IMR-90 (cell line): ENCODE measurements around the gene ANKRD40CL. TPM values are rescaled to one million over a fixed set of nuclear protein-coding genes. Genes with fewer than 3 reads are reported as not detected.

ENCODE experiments used
- ATAC-seq: fragments of 200-7000 bp; cut with Tn5 transposase; 2 replicates; pipeline ENCODE4 v1.9.1; 2020; ENCODE audit warnings: low read depth, mild to moderate bottlenecking, moderate library complexity
- BruUV-seq: library from RNA; stranded (reverse); fragments of 400-500 nt; replicated peaks from 2 replicates; lab custom pipeline; 2021; lab: Mats Ljungman, UMichigan
- CTCF ChIA-PET: fragments of 300-600 bp; formaldehyde crosslinking; extraction: SDS; loops from one replicate; lab custom pipeline; 2021; ENCODE audit warnings: antibody characterized with exemption; lab: Yijun Ruan, JAX
- POLR2A ChIA-PET: fragments of 300-600 bp; sonication (Branson Sonifier 250); formaldehyde crosslinking; loops from one replicate; lab custom pipeline; 2022; ENCODE audit warnings: antibody characterized with exemption; ENCODE audit not compliant: unreplicated experiment; lab: Charles Lee
- DNase-seq: peaks from one replicate; pipeline ENCODE4 v3.0.0; 2013
- H2AFZ ChIP-seq: replicated peaks from 2 replicates; pipeline ENCODE3; 2013; ENCODE audit warnings: low read length, mild to moderate bottlenecking; ENCODE audit not compliant: poor library complexity
- H2AK5ac ChIP-seq: 2 replicates; pipeline ENCODE4 v1.6.1; 2013; ENCODE audit warnings: low read depth, low read length, inconsistent platforms
- H2AK9ac ChIP-seq: replicated peaks from 2 replicates; pipeline ENCODE3; 2013; ENCODE audit warnings: mild to moderate bottlenecking, low read depth, low read length, moderate library complexity; ENCODE audit not compliant: poor library complexity
- H2BK120ac ChIP-seq: 2 replicates; pipeline ENCODE4 v1.6.1; 2013; ENCODE audit warnings: low read depth, low read length, inconsistent platforms
- H2BK15ac ChIP-seq: 3 replicates; pipeline ENCODE4 v1.6.1; 2013; ENCODE audit warnings: low read depth, low read length, inconsistent platforms
- H2BK20ac ChIP-seq: 2 replicates; pipeline ENCODE4 v1.6.1; 2013; ENCODE audit warnings: low read depth, mild to moderate bottlenecking, inconsistent platforms, low read length, moderate library complexity
- H2BK5ac ChIP-seq: 2 replicates; pipeline ENCODE4 v1.6.1; 2013; ENCODE audit warnings: mild to moderate bottlenecking, low read depth, low read length, inconsistent platforms; ENCODE audit not compliant: poor library complexity, severe bottlenecking
- H3K14ac ChIP-seq: replicated peaks from 2 replicates; pipeline ENCODE4 v1.6.1; 2013; ENCODE audit warnings: low read depth, low read length, inconsistent platforms
- H3K18ac ChIP-seq: 2 replicates; pipeline ENCODE4 v1.6.1; 2013; ENCODE audit warnings: low read depth, low read length, control low read depth
- H3K23ac ChIP-seq: 2 replicates; pipeline ENCODE4 v1.6.1; 2013; ENCODE audit warnings: low read depth, low read length, inconsistent platforms
- H3K27ac ChIP-seq: 2 replicates; pipeline ENCODE4 v1.5.1; 2013; ENCODE audit warnings: mild to moderate bottlenecking, control low read depth, low read length; ENCODE audit not compliant: insufficient read depth
- H3K27me3 ChIP-seq: 2 replicates; pipeline ENCODE4 v1.6.1; 2013; ENCODE audit warnings: low read length; ENCODE audit not compliant: control insufficient read depth, insufficient read depth
- H3K36me3 ChIP-seq: 2 replicates; pipeline ENCODE4 v1.6.1; 2013; ENCODE audit warnings: low read length, mixed read lengths; ENCODE audit not compliant: control insufficient read depth, insufficient read depth
- H3K4ac ChIP-seq: 2 replicates; pipeline ENCODE4 v1.6.1; 2013; ENCODE audit warnings: low read depth, low read length, inconsistent platforms
- H3K4me1 ChIP-seq: 2 replicates; pipeline ENCODE4 v1.6.1; 2013; ENCODE audit warnings: low read length, mixed read lengths; ENCODE audit not compliant: control insufficient read depth, insufficient read depth
- H3K4me2 ChIP-seq: 2 replicates; pipeline ENCODE4 v1.6.1; 2013; ENCODE audit warnings: low read depth, mild to moderate bottlenecking, control low read depth, low read length, moderate library complexity
- H3K4me3 ChIP-seq: 2 replicates; pipeline ENCODE4 v1.5.1; 2013; ENCODE audit warnings: low read depth, mild to moderate bottlenecking, control low read depth, low read length, moderate library complexity; ENCODE audit not compliant: insufficient read depth
- H3K56ac ChIP-seq: 2 replicates; pipeline ENCODE4 v1.6.1; 2013; ENCODE audit warnings: low read length, inconsistent platforms; ENCODE audit not compliant: insufficient read depth; ENCODE audit errors: extremely low read depth
- H3K79me1 ChIP-seq, 2 experiments: 2 replicates each; pipeline ENCODE4 v1.6.1; 2013; ENCODE audit warnings: low read length in 2 of 2, inconsistent platforms in 1 of 2, low read depth in 1 of 2
- H3K9ac ChIP-seq: 2 replicates; pipeline ENCODE4 v1.6.1; 2013; ENCODE audit warnings: low read depth, low read length, control low read depth
- H3K9me1 ChIP-seq: 2 replicates; pipeline ENCODE4 v1.6.1; 2013; ENCODE audit warnings: low read length, inconsistent platforms; ENCODE audit not compliant: insufficient read depth
- H3K9me3 ChIP-seq: 2 replicates; pipeline ENCODE4 v1.6.1; 2013; ENCODE audit warnings: low read length; ENCODE audit not compliant: control insufficient read depth, insufficient read depth
- H4K20me1 ChIP-seq: 2 replicates; pipeline ENCODE4 v1.6.1; 2013; ENCODE audit warnings: low read length, inconsistent platforms; ENCODE audit not compliant: insufficient read depth
- H4K5ac ChIP-seq: 2 replicates; pipeline ENCODE4 v1.6.1; 2013; ENCODE audit warnings: mild to moderate bottlenecking, low read depth, low read length, control low read depth
- H4K8ac ChIP-seq, 2 experiments: 2 replicates each; pipeline ENCODE4 v1.6.1; 2013; ENCODE audit warnings: low read depth in 2 of 2, low read length in 2 of 2, control low read depth in 1 of 2, inconsistent platforms in 1 of 2
- H4K91ac ChIP-seq: 2 replicates; pipeline ENCODE4 v1.6.1; 2013; ENCODE audit warnings: low read depth, low read length, inconsistent platforms; ENCODE audit not compliant: insufficient read depth
- BHLHE40 ChIP-seq: fragments of 150-350 bp; IDR thresholded peaks from 2 replicates; pipeline ENCODE4 v1.6.1; 2016; ENCODE audit warnings: mild to moderate bottlenecking, low read depth, low read length
- CEBPB ChIP-seq: IDR thresholded peaks from 2 replicates; pipeline ENCODE4 v1.6.1; 2012; ENCODE audit warnings: low read depth, low read length, improper control_type of control experiment
- CTCF ChIP-seq: conservative IDR thresholded peaks from 2 replicates; pipeline ENCODE4 v1.5.1; 2012; ENCODE audit warnings: mild to moderate bottlenecking, low read depth, low read length, improper control_type of control experiment
- FOS ChIP-seq: fragments of 150-350 bp; IDR thresholded peaks from 2 replicates; pipeline ENCODE4 v1.6.1; 2016; ENCODE audit warnings: low read depth, low read length
- MAFK ChIP-seq: IDR thresholded peaks from 2 replicates; pipeline ENCODE4 v1.6.1; 2012; ENCODE audit warnings: low read depth, low read length, improper control_type of control experiment
- MAZ ChIP-seq: IDR thresholded peaks from 2 replicates; pipeline ENCODE4 v1.6.1; 2012; ENCODE audit warnings: low read depth, mild to moderate bottlenecking, low read length, improper control_type of control experiment, moderate library complexity, borderline replicate concordance
- MXI1 ChIP-seq: IDR thresholded peaks from 2 replicates; pipeline ENCODE4 v1.6.1; 2012; ENCODE audit warnings: low read depth, mild to moderate bottlenecking, low read length, moderate library complexity, borderline replicate concordance
- NFE2L2 ChIP-seq: fragments of 150-350 bp; IDR thresholded peaks from 2 replicates; pipeline ENCODE4 v1.6.1; 2016; ENCODE audit warnings: low read depth, mild to moderate bottlenecking, low read length
- RFX5 ChIP-seq: IDR thresholded peaks from 2 replicates; pipeline ENCODE4 v1.8.0; 2012; ENCODE audit warnings: low read depth, mild to moderate bottlenecking, low read length, moderate library complexity
- SMC3 ChIP-seq: fragments of 150-350 bp; IDR thresholded peaks from 2 replicates; pipeline ENCODE4 v1.6.1; 2016; ENCODE audit warnings: low read depth, mild to moderate bottlenecking, antibody characterized with exemption, low read length, moderate library complexity
- USF2 ChIP-seq: fragments of 150-350 bp; IDR thresholded peaks from 2 replicates; pipeline ENCODE4 v1.6.1; 2017; ENCODE audit warnings: mild to moderate bottlenecking, antibody characterized with exemption, low read length, low read depth
- WGBS, 2 experiments: methylation state at CpG; one replicate each; pipeline versions ENCODE4 v1.1.5 to v1.1.7; 2013; ENCODE audit warnings: missing lambda C conversion rate in 2 of 2; ENCODE audit not compliant: insufficient read length in 1 of 2; ENCODE audit errors: extremely low coverage in 2 of 2; 5-methylcytosine and 5-hydroxymethylcytosine counted together
- dilution Hi-C: fragments of 300-500 bp; cut with HindIII; formaldehyde crosslinking; loops from one replicate; pipeline ENCODE4 v1.14.3; 2018; ENCODE audit warnings: low sequenced_read_pairs; ENCODE audit not compliant: unreplicated experiment
- in situ Hi-C: fragments of 300-500 bp; cut with MboI; formaldehyde crosslinking; loops from 3 replicates; pipeline ENCODE4 v1.14.3; 2019; ENCODE audit warnings: low sequenced_read_pairs, inconsistent platforms, mixed read lengths
- intact Hi-C: fragments of 100-400 bp; cut with micrococcal nuclease; formaldehyde crosslinking; loops from 2 replicates; pipeline ENCODE4 v1.10.0; 2022
- polyA plus RNA-seq, 3 experiments: library from polyadenylated mRNA; depleted of rRNA; stranded (reverse); fragments of >200 nt; gene quantifications; 2 replicates each; pipeline ENCODE4 v1.2.3, GENCODE V29; 2012; ENCODE audit warnings: low replicate concordance in 1 of 3
- total RNA-seq: library from RNA; depleted of rRNA; stranded (reverse); fragments of >200 nt; gene quantifications from 2 replicates; pipeline ENCODE4 v1.2.3, GENCODE V29; 2012
- TF ChIP-seq, protein P1 (sequence below): fragments of 150-350 bp; IDR thresholded peaks from 2 replicates; pipeline ENCODE4 v1.6.1; 2016; ENCODE audit warnings: low read depth, mild to moderate bottlenecking, low read length, moderate library complexity, borderline replicate concordance

ANKRD40CL gene
- total and polyA plus RNA-seq, 2 of the 4 experiments (the other 2 are of a cell fraction) = not detected

DNA sequence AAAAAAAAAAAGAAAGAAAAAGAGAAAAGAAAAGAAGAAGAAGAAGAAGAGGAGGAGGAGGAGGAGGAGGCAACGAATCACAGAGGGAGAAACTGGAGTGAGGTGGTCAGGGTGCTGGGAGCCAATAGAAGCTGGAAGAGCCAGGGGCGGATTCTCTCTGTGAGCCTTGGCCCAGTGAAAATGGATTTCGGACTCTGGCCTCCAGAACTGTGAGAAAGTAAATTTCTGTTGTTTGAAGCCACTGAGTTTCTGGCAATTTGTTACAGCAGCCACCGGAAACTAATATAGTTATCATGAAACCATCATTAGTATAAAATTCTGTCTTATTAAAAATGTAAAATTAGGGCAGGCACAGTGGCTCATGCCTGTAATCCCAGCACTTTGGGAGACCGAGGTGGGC is 40.4 kb upstream of the ANKRD40CL start:
- no peak overlapping the region for H3K4me2 ChIP-seq
- no peak overlapping the region for H3K4ac ChIP-seq
- H2BK20ac ChIP-seq = no peak overlapping the region
- no peak overlapping the region for H2BK15ac ChIP-seq
- no peak overlapping the region for H3K56ac ChIP-seq
- ChIA-PET POLR2A (no interaction called here), CTCF (no interaction called here)
- H3K9me3 ChIP-seq = no peaks in the 10 kb centered on the region
- intact Hi-C loops (no loop called here), in situ Hi-C loops (no loop called here), dilution Hi-C loops (no loop called here)
- H4K5ac ChIP-seq = no peak overlapping the region
- no peak overlapping the region for H3K14ac ChIP-seq
- no peak overlapping the region for H3K4me3 ChIP-seq
- H3K23ac ChIP-seq = no peak overlapping the region
- no peak for TF ChIP-seq USF2
- TF ChIP-seq, protein P1, sequence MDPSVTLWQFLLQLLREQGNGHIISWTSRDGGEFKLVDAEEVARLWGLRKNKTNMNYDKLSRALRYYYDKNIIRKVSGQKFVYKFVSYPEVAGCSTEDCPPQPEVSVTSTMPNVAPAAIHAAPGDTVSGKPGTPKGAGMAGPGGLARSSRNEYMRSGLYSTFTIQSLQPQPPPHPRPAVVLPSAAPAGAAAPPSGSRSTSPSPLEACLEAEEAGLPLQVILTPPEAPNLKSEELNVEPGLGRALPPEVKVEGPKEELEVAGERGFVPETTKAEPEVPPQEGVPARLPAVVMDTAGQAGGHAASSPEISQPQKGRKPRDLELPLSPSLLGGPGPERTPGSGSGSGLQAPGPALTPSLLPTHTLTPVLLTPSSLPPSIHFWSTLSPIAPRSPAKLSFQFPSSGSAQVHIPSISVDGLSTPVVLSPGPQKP = no peak
- no peak for TF ChIP-seq CEBPB
- no peak for TF ChIP-seq MAZ
- no peak for TF ChIP-seq FOS
- no peak for TF ChIP-seq RFX5
- no peak for TF ChIP-seq NFE2L2
- no peak for TF ChIP-seq MAFK
- TF ChIP-seq CTCF = no peak
- TF ChIP-seq BHLHE40 = no peak
- no peak for TF ChIP-seq MXI1
- TF ChIP-seq SMC3 = no peak
- WGBS, 2 experiments = 70% methylated on average over 2 of the region's 5 CpGs; no CpG with 5 or more reads in 1 of the 2 experiments
- no peak for ATAC-seq
- BruUV-seq = no TSS peak
- no peak overlapping the region for H2BK5ac ChIP-seq
- H4K91ac ChIP-seq = no peak overlapping the region
- no peaks in the 10 kb centered on the region for H3K9me1 ChIP-seq
- peaks cover 27% of the 10 kb centered on the region for H3K27me3 ChIP-seq
- no peak overlapping the region for H3K18ac ChIP-seq
- H3K27ac ChIP-seq = no peak overlapping the region
- H2AK9ac ChIP-seq = no peak overlapping the region
- no peaks in the 10 kb centered on the region for H3K4me1 ChIP-seq
- H2AFZ ChIP-seq = no peak overlapping the region
- H3K9ac ChIP-seq = no peak overlapping the region
- H3K79me1 ChIP-seq = no peaks in the 10 kb centered on the region
- no peak overlapping the region for H2AK5ac ChIP-seq
- no peak overlapping the region for H4K8ac ChIP-seq
- H3K36me3 ChIP-seq = no peaks in the 10 kb centered on the region
- no peak for DNase-seq
- H2BK120ac ChIP-seq = no peak overlapping the region
- no peaks in the 10 kb centered on the region for H4K20me1 ChIP-seq
